ENCODE results near the gene SH3RF1. TPM values are rescaled to one million over a fixed set of nuclear protein-coding genes. Genes with fewer than 3 reads are reported as not detected.

Gene SH3RF1
- total RNA-seq, 1 experiment from 2014 or later, result 15.3 TPM

GRCh38 chr4:169229571-169230028, 41.2 kb downstream of the SH3RF1 start:
- no peak overlapping the region for H3K9ac ChIP-seq (ENCODE audit: extremely low read depth, insufficient read length, low read length)
- no peak overlapping the region for H3K27ac ChIP-seq (ENCODE audit: insufficient read length, low read depth, low read length)
- H3K79me1 ChIP-seq (ENCODE audit: insufficient read depth, low read depth, low read length, poor library complexity, severe bottlenecking), result peaks cover 6% of the 10 kb centered on the region
- H3T11ph ChIP-seq (ENCODE audit: low read length), result no peak overlapping the region
- no peak overlapping the region for H3K27ac Mint-ChIP-seq
- H2BK5ac ChIP-seq (ENCODE audit: insufficient read length, low read length), result no peak overlapping the region
- DNase-seq, result no peak
- H3K4me3 Mint-ChIP-seq, result no peak overlapping the region
- peaks cover 3 to 4% of the 10 kb centered on the region in 2 experiments; a peak in 2 of 4 replicates for H3K4me1 Mint-ChIP-seq
- H3K27me3 ChIP-seq (ENCODE audit: insufficient read depth, low read length), result no peaks in the 10 kb centered on the region
- no peak overlapping the region for H2BK12ac ChIP-seq (ENCODE audit: insufficient read length, low read depth, low read length)
- H2AK5ac ChIP-seq (ENCODE audit: insufficient read length, low read length), result no peak overlapping the region
- H4K91ac ChIP-seq (ENCODE audit: insufficient read length, low read depth, low read length), result no peak overlapping the region
- no peaks in the 10 kb centered on the region; the same call in 1 of the 2 replicates for H3K4me1 ChIP-seq (ENCODE audit: insufficient read depth, low read length)
- no peak overlapping the region for H3K14ac ChIP-seq (ENCODE audit: insufficient read depth, low read length)
- H2BK20ac ChIP-seq (ENCODE audit: low read depth, low read length, poor library complexity, severe bottlenecking), result no peak overlapping the region
- no peaks in the 10 kb centered on the region for H3K9me3 ChIP-seq (ENCODE audit: control insufficient read depth, low read depth, low read length)
- no peaks in the 10 kb centered on the region for H3K9me3 Mint-ChIP-seq
- no peak overlapping the region for H3K56ac ChIP-seq (ENCODE audit: insufficient read length, low read depth, low read length)
- TF ChIP-seq, protein P1, sequence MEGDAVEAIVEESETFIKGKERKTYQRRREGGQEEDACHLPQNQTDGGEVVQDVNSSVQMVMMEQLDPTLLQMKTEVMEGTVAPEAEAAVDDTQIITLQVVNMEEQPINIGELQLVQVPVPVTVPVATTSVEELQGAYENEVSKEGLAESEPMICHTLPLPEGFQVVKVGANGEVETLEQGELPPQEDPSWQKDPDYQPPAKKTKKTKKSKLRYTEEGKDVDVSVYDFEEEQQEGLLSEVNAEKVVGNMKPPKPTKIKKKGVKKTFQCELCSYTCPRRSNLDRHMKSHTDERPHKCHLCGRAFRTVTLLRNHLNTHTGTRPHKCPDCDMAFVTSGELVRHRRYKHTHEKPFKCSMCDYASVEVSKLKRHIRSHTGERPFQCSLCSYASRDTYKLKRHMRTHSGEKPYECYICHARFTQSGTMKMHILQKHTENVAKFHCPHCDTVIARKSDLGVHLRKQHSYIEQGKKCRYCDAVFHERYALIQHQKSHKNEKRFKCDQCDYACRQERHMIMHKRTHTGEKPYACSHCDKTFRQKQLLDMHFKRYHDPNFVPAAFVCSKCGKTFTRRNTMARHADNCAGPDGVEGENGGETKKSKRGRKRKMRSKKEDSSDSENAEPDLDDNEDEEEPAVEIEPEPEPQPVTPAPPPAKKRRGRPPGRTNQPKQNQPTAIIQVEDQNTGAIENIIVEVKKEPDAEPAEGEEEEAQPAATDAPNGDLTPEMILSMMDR (conservative IDR thresholded peaks at IDR 0.05), result no peak
- H2AFZ ChIP-seq (ENCODE audit: low read length), result no peak overlapping the region
- H3K79me2 ChIP-seq (ENCODE audit: insufficient read depth, low read length), result no peaks in the 10 kb centered on the region; the same call in 1 of the 2 replicates
- H4K8ac ChIP-seq (replicated peaks; ENCODE audit: insufficient read length, low read depth, low read length), result no peak overlapping the region
- H3K36me3 Mint-ChIP-seq (ENCODE audit: insufficient read depth in 1 of 3, low read depth in 3 of 3), result no peaks in the 10 kb centered on the region; a peak in 1 of 7 replicates
- H3K4ac ChIP-seq (ENCODE audit: low read depth, low read length), result no peak overlapping the region
- no peaks in the 10 kb centered on the region for H3K27me3 Mint-ChIP-seq (ENCODE audit: low read depth)
- no peak overlapping the region for H3K23ac ChIP-seq (ENCODE audit: insufficient read length, low read depth, low read length)
- no peak overlapping the region for H3K4me2 ChIP-seq (ENCODE audit: insufficient read depth, insufficient read length, low read length)
- H3K23me2 ChIP-seq (ENCODE audit: insufficient read length, low read depth, low read length, poor library complexity, severe bottlenecking), result no peaks in the 10 kb centered on the region
- WGBS (ENCODE audit: extremely low coverage, insufficient read length, low lambda C conversion rate), result no CpG with 5 or more reads among the region's 6 CpGs
- H4K5ac ChIP-seq (ENCODE audit: insufficient read length, low read depth, low read length), result no peak overlapping the region
- no peak overlapping the region for H2BK120ac ChIP-seq (ENCODE audit: low read depth, low read length, poor library complexity, severe bottlenecking)
- H3K18ac ChIP-seq (ENCODE audit: insufficient read length, low read depth, low read length), result no peak overlapping the region
- H2BK15ac ChIP-seq (ENCODE audit: low read depth, low read length), result no peak overlapping the region
- no peaks in the 10 kb centered on the region for H4K20me1 ChIP-seq (ENCODE audit: control insufficient read depth, insufficient read depth, insufficient read length)

Measured in H9 (cell line).